K562 (cell line): ENCODE data around the gene TMSB4X. TPM values are rescaled to one million over a fixed set of nuclear protein-coding genes. Genes with fewer than 3 reads are reported as not detected.

Experiments used
- CBFA2T2 ChIP-seq: fragments of 450-650 bp; conservative IDR thresholded peaks from 2 replicates; pipeline ENCODE4 v1.6.1; 2017; ENCODE audit warnings: mild to moderate bottlenecking
- CCNT2 ChIP-seq: IDR thresholded peaks from 2 replicates; pipeline ENCODE4 v1.6.1; 2011; ENCODE audit warnings: borderline replicate concordance, low read depth, mild to moderate bottlenecking, moderate library complexity, mixed read lengths, low read length; ENCODE audit not compliant: insufficient read length; ENCODE audit errors: extremely low read depth
- CHCHD3 ChIP-seq: fragments of 250-450 bp; sonication (Bioruptor Pico); IDR thresholded peaks from 2 replicates; pipeline ENCODE4 v2.1.2; 2022; ENCODE audit warnings: mild to moderate bottlenecking
- EHMT2 ChIP-seq: fragments of 450-650 bp; IDR thresholded peaks from 2 replicates; pipeline ENCODE4 v1.6.1; 2018; ENCODE audit warnings: antibody characterized with exemption
- FOXJ2 ChIP-seq: fragments of 200-800 bp; sonication (Bioruptor generic); IDR thresholded peaks from 2 replicates; pipeline ENCODE4 v1.6.1; 2016; ENCODE audit warnings: missing genetic modification characterization, missing compliant biosample characterization
- MBD2 ChIP-seq: sonication (generic); IDR thresholded peaks from 2 replicates; pipeline ENCODE4 v1.6.1; 2016; ENCODE audit warnings: low read depth, borderline replicate concordance
- NR2F6 ChIP-seq: fragments of 450-650 bp; formaldehyde crosslinking; IDR thresholded peaks from 2 replicates; pipeline ENCODE4 v1.4.0; 2020; ENCODE audit warnings: mild to moderate bottlenecking
- RAD51 ChIP-seq: fragments of 450-650 bp; IDR thresholded peaks from 2 replicates; pipeline ENCODE4 v1.7.1; 2016; ENCODE audit warnings: low read depth, mild to moderate bottlenecking, borderline replicate concordance
- SETDB1 ChIP-seq: IDR thresholded peaks from one replicate; pipeline ENCODE4 v1.6.1; 2012; ENCODE audit warnings: low read length, control low read depth, inconsistent platforms
- STAG1 ChIP-seq: sonication (generic); formaldehyde crosslinking; IDR thresholded peaks from 2 replicates; pipeline ENCODE4 v1.5.0; 2020; ENCODE audit warnings: missing genetic modification reagents, borderline replicate concordance
- TAF15 ChIP-seq: fragments of 200-400 bp; formaldehyde crosslinking; IDR thresholded peaks from 2 replicates; pipeline ENCODE4 v1.6.1; 2017; ENCODE audit warnings: mild to moderate bottlenecking, low read depth, low read length, moderate library complexity
- YBX1 ChIP-seq: fragments of 450-650 bp; IDR thresholded peaks from 2 replicates; pipeline ENCODE4 v1.7.1; 2016; ENCODE audit warnings: mild to moderate bottlenecking
- ZNF354B ChIP-seq: fragments of 250-450 bp; sonication (Bioruptor Pico); IDR thresholded peaks from 2 replicates; pipeline ENCODE4 v1.4.0; 2020
- ZNF785 ChIP-seq: fragments of 250-450 bp; sonication (Bioruptor Pico); IDR thresholded peaks from 2 replicates; pipeline ENCODE4 v1.4.0; 2020; ENCODE audit warnings: mild to moderate bottlenecking
- polyA plus RNA-seq, 8 experiments: library from polyadenylated mRNA; depleted of rRNA in 4 of 8; stranded (reverse) in 5 of 8; unstranded in 3 of 8; fragments of >200 nt; fragmentation: Nextera tagmentation in 2 of 8; fragmentation: Illumina TruSeq in 1 of 8; extraction: Ambion mirVana in 2 of 8; extraction: Trizol in 1 of 8; gene quantifications; 2 replicates each; pipeline versions ENCODE4 v1.2.1 to v1.2.3, GENCODE V29; 2011 to 2014; ENCODE audit warnings: inconsistent platforms in 1 of 8, missing spikeins in 1 of 8
- total RNA-seq, 7 experiments: library from RNA; depleted of rRNA in 6 of 7; stranded (reverse); fragments of >200 nt in 6 of 7; fragmentation: Illumina TruSeq in 2 of 7; extraction: Trizol in 2 of 7; gene quantifications; 2 replicates each; pipeline versions ENCODE4 v1.2.1 to v1.2.3, GENCODE V29; 2011 to 2021; ENCODE audit warnings: low replicate concordance in 1 of 7
- TF ChIP-seq, protein P1 (sequence below): fragments of 250-450 bp; sonication (Bioruptor Pico); IDR thresholded peaks from 2 replicates; pipeline ENCODE4 v1.5.0; 2021
- TF ChIP-seq, protein P2 (sequence below), 2 experiments: fragments of 450-650 bp in 1 of 2; sonication (generic) in 1 of 2; formaldehyde crosslinking in 1 of 2; IDR thresholded peaks in 1 of 2; conservative IDR thresholded peaks in 1 of 2; 2 replicates each; pipeline versions ENCODE4 v1.6.1 to v1.8.1; 2016 to 2023; ENCODE audit warnings: mild to moderate bottlenecking in 2 of 2, moderate library complexity in 2 of 2, inconsistent platforms in 1 of 2, missing genetic modification reagents in 1 of 2
- TF ChIP-seq, protein P3 (sequence below): fragments of 450-650 bp; IDR thresholded peaks from 2 replicates; pipeline ENCODE4 v1.6.1; 2018; ENCODE audit warnings: mild to moderate bottlenecking, low read depth; ENCODE audit not compliant: partially characterized antibody
- TF ChIP-seq, protein P4 (sequence below): sonication (generic); formaldehyde crosslinking; IDR thresholded peaks from 2 replicates; pipeline ENCODE4 v1.8.0; 2022; ENCODE audit warnings: missing genetic modification reagents, mild to moderate bottlenecking, borderline replicate concordance
- TF ChIP-seq, protein P5 (sequence below): fragments of 450-650 bp; IDR thresholded peaks from 2 replicates; pipeline ENCODE4 v1.6.1; 2017; ENCODE audit warnings: mild to moderate bottlenecking, moderate library complexity
- TF ChIP-seq, protein P6 (sequence below): fragments of 450-650 bp; IDR thresholded peaks from 2 replicates; pipeline ENCODE4 v1.6.1; 2016

Gene TMSB4X
- total and polyA plus RNA-seq, 9 of the 15 experiments (the other 6 are each of a cell fraction or from before 2014, with no cell fraction given): 1,035 to 2,035 (median 1,529) TPM

DNA sequence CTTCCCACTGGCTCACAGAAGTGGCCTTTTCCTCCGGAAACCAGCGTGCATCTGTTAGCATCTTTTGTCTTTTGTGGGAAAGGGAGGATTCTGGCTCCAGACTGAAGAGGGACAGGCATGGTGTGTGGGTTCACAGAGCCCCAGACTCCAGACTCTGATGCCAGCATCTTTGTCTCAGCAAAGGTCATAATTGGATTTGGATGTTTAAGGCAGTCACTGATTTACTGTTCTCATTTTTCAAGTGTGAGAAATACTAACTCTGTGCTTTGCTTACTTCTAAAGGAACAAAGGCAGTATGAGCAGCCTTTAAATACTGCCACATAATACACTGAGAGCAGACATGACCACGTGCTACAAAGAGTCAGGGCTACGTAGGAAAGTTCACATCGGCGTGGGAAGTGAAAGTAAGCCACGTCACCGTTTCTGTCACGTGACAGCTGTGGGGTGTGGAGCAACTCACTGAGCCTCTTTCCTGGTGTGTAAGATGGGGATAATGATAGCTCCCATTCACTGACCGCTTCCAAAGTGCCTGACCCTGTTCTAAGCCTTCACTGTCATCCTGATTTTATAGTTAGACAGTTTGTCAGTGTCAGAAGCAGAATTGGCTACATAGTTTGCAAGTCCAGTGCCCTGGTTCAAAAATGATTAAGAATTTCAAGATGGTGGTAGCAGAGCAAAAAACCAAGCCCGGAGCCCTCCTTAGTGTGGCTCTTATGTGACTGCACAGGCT lies 24.8 kb upstream of the TMSB4X start (continued):
- TF ChIP-seq, protein P1, sequence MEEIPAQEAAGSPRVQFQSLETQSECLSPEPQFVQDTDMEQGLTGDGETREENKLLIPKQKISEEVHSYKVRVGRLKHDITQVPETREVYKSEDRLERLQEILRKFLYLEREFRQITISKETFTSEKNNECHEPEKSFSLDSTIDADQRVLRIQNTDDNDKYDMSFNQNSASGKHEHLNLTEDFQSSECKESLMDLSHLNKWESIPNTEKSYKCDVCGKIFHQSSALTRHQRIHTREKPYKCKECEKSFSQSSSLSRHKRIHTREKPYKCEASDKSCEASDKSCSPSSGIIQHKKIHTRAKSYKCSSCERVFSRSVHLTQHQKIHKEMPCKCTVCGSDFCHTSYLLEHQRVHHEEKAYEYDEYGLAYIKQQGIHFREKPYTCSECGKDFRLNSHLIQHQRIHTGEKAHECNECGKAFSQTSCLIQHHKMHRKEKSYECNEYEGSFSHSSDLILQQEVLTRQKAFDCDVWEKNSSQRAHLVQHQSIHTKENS (CRISPR knock-in tag): no peak
- TF ChIP-seq RAD51 (peak; percentile 99), CCNT2 (peak; percentile 21), MBD2 (no peak), STAG1 (CRISPR knock-in tag) (no peak), TAF15 (no peak), ZNF785 (CRISPR knock-in tag) (no peak), CBFA2T2 (peak; percentile 91), NR2F6 (CRISPR knock-in tag) (no peak), SETDB1 (no peak), ZNF354B (CRISPR knock-in tag) (peak; percentile 56; the same call in 1 of the 2 replicates), CHCHD3 (no peak), FOXJ2 (tag) (no peak), EHMT2 (no peak), YBX1 (no peak)
- TF ChIP-seq, protein P2, sequence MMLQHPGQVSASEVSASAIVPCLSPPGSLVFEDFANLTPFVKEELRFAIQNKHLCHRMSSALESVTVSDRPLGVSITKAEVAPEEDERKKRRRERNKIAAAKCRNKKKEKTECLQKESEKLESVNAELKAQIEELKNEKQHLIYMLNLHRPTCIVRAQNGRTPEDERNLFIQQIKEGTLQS (IDR thresholded peaks at IDR 0.05): peak; percentile 76
- TF ChIP-seq, protein P2 (CRISPR knock-in tag; conservative IDR thresholded peaks at IDR 0.05): no peak
- TF ChIP-seq, protein P3, sequence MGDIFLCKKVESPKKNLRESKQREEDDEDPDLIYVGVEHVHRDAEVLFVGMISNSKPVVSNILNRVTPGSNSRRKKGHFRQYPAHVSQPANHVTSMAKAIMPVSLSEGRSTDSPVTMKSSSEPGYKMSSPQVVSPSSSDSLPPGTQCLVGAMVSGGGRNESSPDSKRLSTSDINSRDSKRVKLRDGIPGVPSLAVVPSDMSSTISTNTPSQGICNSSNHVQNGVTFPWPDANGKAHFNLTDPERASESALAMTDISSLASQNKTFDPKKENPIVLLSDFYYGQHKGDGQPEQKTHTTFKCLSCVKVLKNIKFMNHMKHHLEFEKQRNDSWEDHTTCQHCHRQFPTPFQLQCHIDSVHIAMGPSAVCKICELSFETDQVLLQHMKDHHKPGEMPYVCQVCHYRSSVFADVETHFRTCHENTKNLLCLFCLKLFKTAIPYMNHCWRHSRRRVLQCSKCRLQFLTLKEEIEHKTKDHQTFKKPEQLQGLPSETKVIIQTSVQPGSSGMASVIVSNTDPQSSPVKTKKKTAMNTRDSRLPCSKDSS: no peak
- TF ChIP-seq, protein P4, sequence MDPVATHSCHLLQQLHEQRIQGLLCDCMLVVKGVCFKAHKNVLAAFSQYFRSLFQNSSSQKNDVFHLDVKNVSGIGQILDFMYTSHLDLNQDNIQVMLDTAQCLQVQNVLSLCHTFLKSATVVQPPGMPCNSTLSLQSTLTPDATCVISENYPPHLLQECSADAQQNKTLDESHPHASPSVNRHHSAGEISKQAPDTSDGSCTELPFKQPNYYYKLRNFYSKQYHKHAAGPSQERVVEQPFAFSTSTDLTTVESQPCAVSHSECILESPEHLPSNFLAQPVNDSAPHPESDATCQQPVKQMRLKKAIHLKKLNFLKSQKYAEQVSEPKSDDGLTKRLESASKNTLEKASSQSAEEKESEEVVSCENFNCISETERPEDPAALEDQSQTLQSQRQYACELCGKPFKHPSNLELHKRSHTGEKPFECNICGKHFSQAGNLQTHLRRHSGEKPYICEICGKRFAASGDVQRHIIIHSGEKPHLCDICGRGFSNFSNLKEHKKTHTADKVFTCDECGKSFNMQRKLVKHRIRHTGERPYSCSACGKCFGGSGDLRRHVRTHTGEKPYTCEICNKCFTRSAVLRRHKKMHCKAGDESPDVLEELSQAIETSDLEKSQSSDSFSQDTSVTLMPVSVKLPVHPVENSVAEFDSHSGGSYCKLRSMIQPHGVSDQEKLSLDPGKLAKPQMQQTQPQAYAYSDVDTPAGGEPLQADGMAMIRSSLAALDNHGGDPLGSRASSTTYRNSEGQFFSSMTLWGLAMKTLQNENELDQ (CRISPR knock-in tag): no peak
- TF ChIP-seq, protein P5, sequence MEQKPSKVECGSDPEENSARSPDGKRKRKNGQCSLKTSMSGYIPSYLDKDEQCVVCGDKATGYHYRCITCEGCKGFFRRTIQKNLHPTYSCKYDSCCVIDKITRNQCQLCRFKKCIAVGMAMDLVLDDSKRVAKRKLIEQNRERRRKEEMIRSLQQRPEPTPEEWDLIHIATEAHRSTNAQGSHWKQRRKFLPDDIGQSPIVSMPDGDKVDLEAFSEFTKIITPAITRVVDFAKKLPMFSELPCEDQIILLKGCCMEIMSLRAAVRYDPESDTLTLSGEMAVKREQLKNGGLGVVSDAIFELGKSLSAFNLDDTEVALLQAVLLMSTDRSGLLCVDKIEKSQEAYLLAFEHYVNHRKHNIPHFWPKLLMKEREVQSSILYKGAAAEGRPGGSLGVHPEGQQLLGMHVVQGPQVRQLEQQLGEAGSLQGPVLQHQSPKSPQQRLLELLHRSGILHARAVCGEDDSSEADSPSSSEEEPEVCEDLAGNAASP: no peak
- TF ChIP-seq, protein P6, sequence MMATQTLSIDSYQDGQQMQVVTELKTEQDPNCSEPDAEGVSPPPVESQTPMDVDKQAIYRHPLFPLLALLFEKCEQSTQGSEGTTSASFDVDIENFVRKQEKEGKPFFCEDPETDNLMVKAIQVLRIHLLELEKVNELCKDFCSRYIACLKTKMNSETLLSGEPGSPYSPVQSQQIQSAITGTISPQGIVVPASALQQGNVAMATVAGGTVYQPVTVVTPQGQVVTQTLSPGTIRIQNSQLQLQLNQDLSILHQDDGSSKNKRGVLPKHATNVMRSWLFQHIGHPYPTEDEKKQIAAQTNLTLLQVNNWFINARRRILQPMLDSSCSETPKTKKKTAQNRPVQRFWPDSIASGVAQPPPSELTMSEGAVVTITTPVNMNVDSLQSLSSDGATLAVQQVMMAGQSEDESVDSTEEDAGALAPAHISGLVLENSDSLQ: peak; percentile 59
